ENCODE results near the gene FAM234A. TPM values are rescaled to one million over a fixed set of nuclear protein-coding genes. Genes with fewer than 3 reads are reported as not detected.

The FAM234A gene
- total and polyA plus RNA-seq, 4 donors = 24.1 to 39.7 (median 27.8) TPM

DNA sequence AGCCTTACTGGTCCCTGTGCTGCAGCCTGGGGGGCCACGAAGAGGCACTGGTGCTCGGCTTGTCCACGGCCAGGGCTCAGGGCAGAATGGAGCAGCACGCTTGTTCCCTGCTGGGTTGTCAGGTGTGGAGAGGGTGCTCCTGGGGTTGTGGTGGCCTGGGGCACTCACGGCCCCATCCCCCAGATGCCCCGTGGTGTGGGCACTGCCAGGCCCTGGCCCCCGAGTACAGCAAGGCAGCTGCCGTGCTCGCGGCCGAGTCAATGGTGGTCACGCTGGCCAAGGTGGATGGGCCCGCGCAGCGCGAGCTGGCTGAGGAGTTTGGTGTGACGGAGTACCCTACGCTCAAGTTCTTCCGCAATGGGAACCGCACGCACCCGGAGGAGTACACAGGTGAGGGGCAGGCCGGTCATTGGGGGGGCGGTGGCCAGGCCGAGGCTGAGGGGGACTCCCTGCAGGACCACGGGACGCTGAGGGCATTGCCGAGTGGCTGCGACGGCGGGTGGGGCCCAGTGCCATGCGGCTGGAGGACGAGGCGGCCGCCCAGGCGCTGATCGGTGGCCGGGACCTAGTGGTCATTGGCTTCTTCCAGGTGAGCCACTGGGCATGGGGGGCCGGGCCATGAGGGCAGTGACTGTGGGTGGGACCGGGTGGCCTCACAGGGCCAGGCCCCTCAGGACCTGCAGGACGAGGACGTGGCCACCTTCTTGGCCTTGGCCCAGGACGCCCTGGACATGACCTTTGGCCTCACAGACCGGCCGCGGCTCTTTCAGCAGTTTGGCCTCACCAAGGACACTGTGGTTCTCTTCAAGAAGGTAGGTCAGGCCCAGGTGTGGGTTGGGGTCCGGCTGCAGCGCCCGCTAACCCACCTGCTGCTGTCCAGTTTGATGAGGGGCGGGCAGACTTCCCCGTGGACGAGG lies 49.8 kb downstream of the FAM234A start:
- H3K27me3 ChIP-seq (ENCODE audit: control insufficient read depth in 4 of 4, insufficient read depth in 4 of 4, low read length in 3 of 4) = peaks cover 0 to 11% (median 0%) of the 10 kb centered on the region in 4 donors
- H3K4me1 ChIP-seq (ENCODE audit: control insufficient read depth in 4 of 4, insufficient read depth in 4 of 4, low read length in 3 of 4) = peaks cover 0 to 9% (median 3%) of the 10 kb centered on the region in 4 donors
- no peak overlapping the region for H3K9ac ChIP-seq (ENCODE audit: low read depth in 1 of 2, low read length in 2 of 2)
- H3K27ac ChIP-seq (ENCODE audit: low read depth in 1 of 2, low read length in 2 of 2) = no peak overlapping the region
- no peak for TF ChIP-seq GABPA (IDR thresholded peaks at IDR 0.05 in 1 of 2, conservative IDR thresholded peaks at IDR 0.05 in 1 of 2)
- TF ChIP-seq FOXA1 (IDR thresholded peaks at IDR 0.05) = no peak
- no peak for TF ChIP-seq HNF4G (IDR thresholded peaks at IDR 0.05)
- TF ChIP-seq, protein P1, sequence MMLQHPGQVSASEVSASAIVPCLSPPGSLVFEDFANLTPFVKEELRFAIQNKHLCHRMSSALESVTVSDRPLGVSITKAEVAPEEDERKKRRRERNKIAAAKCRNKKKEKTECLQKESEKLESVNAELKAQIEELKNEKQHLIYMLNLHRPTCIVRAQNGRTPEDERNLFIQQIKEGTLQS (IDR thresholded peaks at IDR 0.05) = no peak
- no peak for TF ChIP-seq NR2F2 (IDR thresholded peaks at IDR 0.05)
- TF ChIP-seq FOXA2 (IDR thresholded peaks at IDR 0.05) = no peak
- TF ChIP-seq, protein P2, sequence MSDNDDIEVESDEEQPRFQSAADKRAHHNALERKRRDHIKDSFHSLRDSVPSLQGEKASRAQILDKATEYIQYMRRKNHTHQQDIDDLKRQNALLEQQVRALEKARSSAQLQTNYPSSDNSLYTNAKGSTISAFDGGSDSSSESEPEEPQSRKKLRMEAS (IDR thresholded peaks at IDR 0.05) = no peak
- TF ChIP-seq, protein P3, sequence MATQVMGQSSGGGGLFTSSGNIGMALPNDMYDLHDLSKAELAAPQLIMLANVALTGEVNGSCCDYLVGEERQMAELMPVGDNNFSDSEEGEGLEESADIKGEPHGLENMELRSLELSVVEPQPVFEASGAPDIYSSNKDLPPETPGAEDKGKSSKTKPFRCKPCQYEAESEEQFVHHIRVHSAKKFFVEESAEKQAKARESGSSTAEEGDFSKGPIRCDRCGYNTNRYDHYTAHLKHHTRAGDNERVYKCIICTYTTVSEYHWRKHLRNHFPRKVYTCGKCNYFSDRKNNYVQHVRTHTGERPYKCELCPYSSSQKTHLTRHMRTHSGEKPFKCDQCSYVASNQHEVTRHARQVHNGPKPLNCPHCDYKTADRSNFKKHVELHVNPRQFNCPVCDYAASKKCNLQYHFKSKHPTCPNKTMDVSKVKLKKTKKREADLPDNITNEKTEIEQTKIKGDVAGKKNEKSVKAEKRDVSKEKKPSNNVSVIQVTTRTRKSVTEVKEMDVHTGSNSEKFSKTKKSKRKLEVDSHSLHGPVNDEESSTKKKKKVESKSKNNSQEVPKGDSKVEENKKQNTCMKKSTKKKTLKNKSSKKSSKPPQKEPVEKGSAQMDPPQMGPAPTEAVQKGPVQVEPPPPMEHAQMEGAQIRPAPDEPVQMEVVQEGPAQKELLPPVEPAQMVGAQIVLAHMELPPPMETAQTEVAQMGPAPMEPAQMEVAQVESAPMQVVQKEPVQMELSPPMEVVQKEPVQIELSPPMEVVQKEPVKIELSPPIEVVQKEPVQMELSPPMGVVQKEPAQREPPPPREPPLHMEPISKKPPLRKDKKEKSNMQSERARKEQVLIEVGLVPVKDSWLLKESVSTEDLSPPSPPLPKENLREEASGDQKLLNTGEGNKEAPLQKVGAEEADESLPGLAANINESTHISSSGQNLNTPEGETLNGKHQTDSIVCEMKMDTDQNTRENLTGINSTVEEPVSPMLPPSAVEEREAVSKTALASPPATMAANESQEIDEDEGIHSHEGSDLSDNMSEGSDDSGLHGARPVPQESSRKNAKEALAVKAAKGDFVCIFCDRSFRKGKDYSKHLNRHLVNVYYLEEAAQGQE (IDR thresholded peaks at IDR 0.05) = no peak
- TF ChIP-seq TAF1 (conservative IDR thresholded peaks at IDR 0.05) = no peak
- TF ChIP-seq SP1 (IDR thresholded peaks at IDR 0.05) = no peak
- no peak for TF ChIP-seq HNF4A (conservative IDR thresholded peaks at IDR 0.05)
- no peak for TF ChIP-seq EGR1 (IDR thresholded peaks at IDR 0.05; ENCODE audit: low read depth in 2 of 2)
- TF ChIP-seq RXRA (IDR thresholded peaks at IDR 0.05) = no peak
- TF ChIP-seq, protein P4, sequence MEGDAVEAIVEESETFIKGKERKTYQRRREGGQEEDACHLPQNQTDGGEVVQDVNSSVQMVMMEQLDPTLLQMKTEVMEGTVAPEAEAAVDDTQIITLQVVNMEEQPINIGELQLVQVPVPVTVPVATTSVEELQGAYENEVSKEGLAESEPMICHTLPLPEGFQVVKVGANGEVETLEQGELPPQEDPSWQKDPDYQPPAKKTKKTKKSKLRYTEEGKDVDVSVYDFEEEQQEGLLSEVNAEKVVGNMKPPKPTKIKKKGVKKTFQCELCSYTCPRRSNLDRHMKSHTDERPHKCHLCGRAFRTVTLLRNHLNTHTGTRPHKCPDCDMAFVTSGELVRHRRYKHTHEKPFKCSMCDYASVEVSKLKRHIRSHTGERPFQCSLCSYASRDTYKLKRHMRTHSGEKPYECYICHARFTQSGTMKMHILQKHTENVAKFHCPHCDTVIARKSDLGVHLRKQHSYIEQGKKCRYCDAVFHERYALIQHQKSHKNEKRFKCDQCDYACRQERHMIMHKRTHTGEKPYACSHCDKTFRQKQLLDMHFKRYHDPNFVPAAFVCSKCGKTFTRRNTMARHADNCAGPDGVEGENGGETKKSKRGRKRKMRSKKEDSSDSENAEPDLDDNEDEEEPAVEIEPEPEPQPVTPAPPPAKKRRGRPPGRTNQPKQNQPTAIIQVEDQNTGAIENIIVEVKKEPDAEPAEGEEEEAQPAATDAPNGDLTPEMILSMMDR (IDR thresholded peaks at IDR 0.05; ENCODE audit: low read depth, low read length, missing input control) = no peak
- TF ChIP-seq, protein P5, sequence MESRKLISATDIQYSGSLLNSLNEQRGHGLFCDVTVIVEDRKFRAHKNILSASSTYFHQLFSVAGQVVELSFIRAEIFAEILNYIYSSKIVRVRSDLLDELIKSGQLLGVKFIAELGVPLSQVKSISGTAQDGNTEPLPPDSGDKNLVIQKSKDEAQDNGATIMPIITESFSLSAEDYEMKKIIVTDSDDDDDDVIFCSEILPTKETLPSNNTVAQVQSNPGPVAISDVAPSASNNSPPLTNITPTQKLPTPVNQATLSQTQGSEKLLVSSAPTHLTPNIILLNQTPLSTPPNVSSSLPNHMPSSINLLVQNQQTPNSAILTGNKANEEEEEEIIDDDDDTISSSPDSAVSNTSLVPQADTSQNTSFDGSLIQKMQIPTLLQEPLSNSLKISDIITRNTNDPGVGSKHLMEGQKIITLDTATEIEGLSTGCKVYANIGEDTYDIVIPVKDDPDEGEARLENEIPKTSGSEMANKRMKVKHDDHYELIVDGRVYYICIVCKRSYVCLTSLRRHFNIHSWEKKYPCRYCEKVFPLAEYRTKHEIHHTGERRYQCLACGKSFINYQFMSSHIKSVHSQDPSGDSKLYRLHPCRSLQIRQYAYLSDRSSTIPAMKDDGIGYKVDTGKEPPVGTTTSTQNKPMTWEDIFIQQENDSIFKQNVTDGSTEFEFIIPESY (IDR thresholded peaks at IDR 0.05) = no peak
- no peak for TF ChIP-seq RAD21 (IDR thresholded peaks at IDR 0.05)
- no peak for TF ChIP-seq JUND (IDR thresholded peaks at IDR 0.05)
- no peak for TF ChIP-seq YY1 (IDR thresholded peaks at IDR 0.05)
- no peaks in the 10 kb centered on the region for H3K9me3 ChIP-seq (ENCODE audit: control insufficient read depth in 4 of 4, low read length in 3 of 4)
- DNase-seq (ENCODE audit: low spot score) = no peak
- 93% methylated on average over 52 of the region's 52 CpGs for WGBS
- no peak overlapping the region for H3K4me3 ChIP-seq (ENCODE audit: low read depth in 1 of 3, low read length in 3 of 3)
- H3K36me3 ChIP-seq (ENCODE audit: control insufficient read depth in 4 of 4, insufficient read depth in 3 of 4, low read depth in 1 of 4, low read length in 3 of 4) = peaks cover 0 to 18% (median 6%) of the 10 kb centered on the region in 4 donors

Measured in liver (tissue), 9 donors.